GM19324 (cell line): ENCODE data around the gene EEFSEC.

Experiments
- ATAC-seq: cut with Tn5 transposase; IDR thresholded peaks from one replicate; pipeline ENCODE4 v1.9.1; 2021; ENCODE audit warnings: mild to moderate bottlenecking, moderate library complexity; ENCODE audit not compliant: unreplicated experiment, low FRiP score

EEFSEC gene, protein sequence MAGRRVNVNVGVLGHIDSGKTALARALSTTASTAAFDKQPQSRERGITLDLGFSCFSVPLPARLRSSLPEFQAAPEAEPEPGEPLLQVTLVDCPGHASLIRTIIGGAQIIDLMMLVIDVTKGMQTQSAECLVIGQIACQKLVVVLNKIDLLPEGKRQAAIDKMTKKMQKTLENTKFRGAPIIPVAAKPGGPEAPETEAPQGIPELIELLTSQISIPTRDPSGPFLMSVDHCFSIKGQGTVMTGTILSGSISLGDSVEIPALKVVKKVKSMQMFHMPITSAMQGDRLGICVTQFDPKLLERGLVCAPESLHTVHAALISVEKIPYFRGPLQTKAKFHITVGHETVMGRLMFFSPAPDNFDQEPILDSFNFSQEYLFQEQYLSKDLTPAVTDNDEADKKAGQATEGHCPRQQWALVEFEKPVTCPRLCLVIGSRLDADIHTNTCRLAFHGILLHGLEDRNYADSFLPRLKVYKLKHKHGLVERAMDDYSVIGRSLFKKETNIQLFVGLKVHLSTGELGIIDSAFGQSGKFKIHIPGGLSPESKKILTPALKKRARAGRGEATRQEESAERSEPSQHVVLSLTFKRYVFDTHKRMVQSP

GRCh38 chr3:128153156-128154041 is at the start of gene EEFSEC:
EEFSEC (plus strand) TSS chr3:128153481; CDS start chr3:128153508, 27 bp downstream.
- ATAC-seq = peak; percentile 83

- ATAC-seq = no peak
Measured at GRCh38 chr3:128107834-128108233, 45.4 kb upstream of the EEFSEC start.

DNA sequence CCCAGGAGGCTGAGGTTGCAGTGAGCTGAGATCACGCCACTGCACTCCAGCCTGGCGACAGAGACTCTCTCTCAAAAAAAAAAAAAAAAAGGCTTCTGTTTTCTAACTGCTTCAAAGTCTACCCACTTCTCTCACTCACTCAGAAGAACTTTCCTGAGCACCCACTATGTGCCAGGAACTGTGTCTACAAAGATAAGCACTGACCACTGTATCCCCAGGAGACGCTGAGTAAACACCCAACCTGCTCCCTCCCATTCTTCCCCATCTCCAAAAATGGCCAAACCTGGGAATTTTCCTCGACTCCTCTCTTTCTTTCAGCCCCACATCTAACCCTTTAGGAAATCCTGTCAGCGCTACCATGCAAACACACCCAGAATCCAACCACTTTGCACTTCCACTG is 42.1 kb upstream of the EEFSEC start:
- ATAC-seq = no peak

DNA sequence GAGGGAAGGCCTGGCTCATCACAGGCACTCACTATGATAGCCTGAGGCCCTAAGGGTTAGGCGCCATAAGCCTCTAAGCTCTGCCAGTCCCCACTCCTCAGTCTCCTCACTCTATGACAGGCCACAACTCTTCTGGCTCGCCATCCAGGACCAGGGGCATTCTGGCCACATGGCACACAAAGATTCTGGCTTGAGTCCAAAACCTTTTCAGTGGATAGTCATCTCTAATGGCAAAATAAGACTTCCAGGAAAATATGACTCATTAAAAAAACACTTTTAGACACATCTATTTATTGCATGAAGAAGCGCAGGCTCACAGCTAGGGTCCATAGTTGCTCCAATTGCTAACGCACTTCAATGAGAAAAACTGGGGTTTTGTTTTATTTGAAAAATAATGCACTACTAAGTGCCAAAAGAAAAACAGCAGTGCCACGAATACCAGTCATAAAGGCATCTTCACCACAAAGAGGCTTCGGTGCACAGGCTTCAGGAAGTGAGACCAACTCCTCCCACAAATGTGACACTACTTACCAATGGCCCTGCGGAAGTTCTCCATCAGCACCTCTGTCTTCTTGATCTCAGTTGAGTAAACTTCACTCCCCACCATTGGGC is 40.8 kb upstream of the EEFSEC start:
- ATAC-seq = peak; percentile 58

- no peak for ATAC-seq
Measured at GRCh38 chr3:128113817-128114794, 39.2 kb upstream of the EEFSEC start.

DNA sequence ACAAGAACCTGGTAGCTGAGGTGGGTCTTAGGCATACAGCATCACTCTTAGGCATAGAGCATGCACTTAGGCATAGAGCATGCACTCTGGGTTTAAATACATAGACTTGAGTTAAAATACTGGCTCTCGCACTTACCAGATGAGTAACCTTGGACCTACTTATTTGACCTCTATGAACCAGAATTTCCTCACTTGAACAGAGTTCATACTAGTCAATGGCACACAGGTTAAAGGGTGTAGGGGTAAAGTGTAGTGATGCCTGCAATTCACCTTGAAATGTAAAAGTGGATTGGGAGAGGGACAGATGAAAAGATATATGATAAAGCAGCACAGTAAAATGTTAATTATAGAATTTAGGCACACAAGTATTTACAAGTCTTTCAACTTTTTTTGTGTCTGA is 31.3 kb upstream of the EEFSEC start:
- no peak for ATAC-seq

- peak; percentile 15 for ATAC-seq
Measured at GRCh38 chr3:128123156-128123537, 30.1 kb upstream of the EEFSEC start.

GRCh38 chr3:128123538-128124368 is 29.5 kb upstream of the EEFSEC start, which contains the start of gene RUVBL1:
RUVBL1 (minus strand) TSS chr3:128123812; CDS start chr3:128123724, 88 bp downstream.
- ATAC-seq = peak; percentile 97

DNA sequence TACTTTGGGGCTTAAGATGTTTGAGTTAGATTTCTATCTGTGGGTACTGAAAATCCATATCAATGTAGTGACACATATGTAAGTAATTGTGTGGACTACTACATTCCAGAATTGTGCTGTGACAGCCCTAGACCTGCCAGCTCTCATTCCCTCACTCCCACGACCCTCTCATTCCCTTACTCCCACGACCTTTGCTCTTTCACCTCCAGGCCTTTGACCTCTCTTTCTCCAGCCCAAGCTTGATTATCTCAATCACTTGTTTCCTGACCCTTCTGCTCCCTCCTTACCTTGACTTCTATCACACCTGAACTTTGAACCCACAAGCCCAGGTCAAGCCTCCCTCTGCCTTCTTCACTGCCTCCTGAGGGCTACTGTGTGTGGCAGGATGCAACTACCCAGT is 26.0 kb upstream of the EEFSEC start:
- ATAC-seq = no peak

- ATAC-seq = no peak
Measured at GRCh38 chr3:128128251-128128650, 25.0 kb upstream of the EEFSEC start.

- no peak for ATAC-seq
Measured at GRCh38 chr3:128131897-128132646, 21.2 kb upstream of the EEFSEC start.

- ATAC-seq = no peak
Measured at GRCh38 chr3:128133273-128133883, 19.9 kb upstream of the EEFSEC start.

GRCh38 chr3:128143496-128143895 is 9.8 kb upstream of the EEFSEC start:
- ATAC-seq = no peak

- no peak for ATAC-seq
Measured at GRCh38 chr3:128144512-128145187, 8.6 kb upstream of the EEFSEC start.

GRCh38 chr3:128145279-128145678 is 8.0 kb upstream of the EEFSEC start:
- ATAC-seq = no peak

DNA sequence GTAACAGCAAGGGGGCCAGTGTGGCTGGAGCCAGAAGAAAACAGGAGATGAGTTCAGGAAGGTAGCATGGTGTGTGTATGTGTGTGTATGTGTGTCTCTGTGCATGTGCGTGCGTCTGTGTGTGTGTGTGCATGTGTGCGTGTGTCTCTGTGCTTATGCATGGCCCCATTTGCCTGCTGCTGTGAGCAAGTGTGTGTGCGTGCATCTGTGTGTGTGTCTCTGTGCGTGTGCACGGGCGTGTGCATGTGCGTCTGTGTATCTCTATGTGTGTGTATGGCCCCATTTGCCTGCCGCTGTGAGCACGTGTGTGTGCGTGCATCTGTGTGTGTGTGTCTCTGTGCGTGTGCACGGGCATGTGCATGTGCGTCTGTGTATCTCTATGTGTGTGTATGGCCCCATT is 7.1 kb upstream of the EEFSEC start:
- no peak for ATAC-seq

DNA sequence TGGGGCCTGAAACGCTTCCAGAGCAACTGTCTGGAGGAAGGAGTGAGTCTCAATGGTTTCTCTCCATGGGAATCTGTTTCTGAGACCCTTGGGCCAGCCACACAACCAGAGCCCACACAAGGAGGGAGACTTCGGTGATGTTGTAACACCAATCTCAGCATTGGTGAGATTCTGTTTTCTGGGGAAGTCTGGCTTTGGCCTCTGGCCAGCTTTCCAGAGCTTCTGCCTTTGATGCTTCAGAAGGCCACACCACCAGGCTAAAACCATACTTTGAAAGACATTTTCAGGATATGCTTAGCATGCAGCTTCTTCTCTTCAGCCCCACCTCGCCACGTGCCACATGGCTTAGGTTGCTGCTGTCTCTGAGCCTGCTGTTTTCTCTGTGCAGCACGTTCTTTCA is 3.6 kb upstream of the EEFSEC start:
- ATAC-seq = no peak
